H1 (cell line): ENCODE results near the gene PAIP2. TPM values are rescaled to one million over a fixed set of nuclear protein-coding genes. Genes with fewer than 3 reads are reported as not detected.
A peak's percentile ranks its signal among the peaks of the same experiment; 100 is the strongest.

Experiments used
- CTCF ChIA-PET: fragments of 300-600 bp; sonication (Branson Sonifier 250); formaldehyde crosslinking; loops from one replicate; lab custom pipeline; 2021; ENCODE audit not compliant: partially characterized antibody; lab: Charles Lee
- POLR2A ChIA-PET: fragments of 300-600 bp; sonication (Branson Sonifier 250); formaldehyde crosslinking; loops from one replicate; lab custom pipeline; 2021; ENCODE audit warnings: inconsistent platforms; ENCODE audit not compliant: partially characterized antibody; lab: Charles Lee
- DNase-seq, 2 experiments: peaks; one replicate each; pipeline versions ENCODE4 v3.0.0 to v3.0.0-alpha.2; 2010 to 2022; ENCODE audit warnings: low spot score in 2 of 2, low read depth in 1 of 2, mixed read lengths in 1 of 2
- FAIRE-seq: peaks from 2 replicates; lab custom pipeline; 2011; peaks lifted over from hg19 to GRCh38; lab: Jason Lieb, UNC
- H2AFZ ChIP-seq: 2 replicates; pipeline ENCODE4 v1.8.1; 2012; ENCODE audit warnings: low read length, inconsistent platforms
- H2AK5ac ChIP-seq: 2 replicates; pipeline ENCODE4 v1.6.1; 2013; ENCODE audit warnings: low read depth, low read length
- H2BK120ac ChIP-seq: replicated peaks from 2 replicates; pipeline ENCODE3; 2013; ENCODE audit warnings: low read depth, low read length, inconsistent platforms
- H2BK12ac ChIP-seq: 2 replicates; pipeline ENCODE4 v1.6.1; 2013; ENCODE audit warnings: low read depth, low read length
- H2BK15ac ChIP-seq: 2 replicates; pipeline ENCODE4 v1.6.1; 2013; ENCODE audit warnings: low read length
- H2BK20ac ChIP-seq: 2 replicates; pipeline ENCODE4 v1.6.1; 2013; ENCODE audit warnings: low read length
- H2BK5ac ChIP-seq: 2 replicates; pipeline ENCODE4 v1.6.1; 2013; ENCODE audit warnings: low read depth, low read length
- H3K14ac ChIP-seq: 2 replicates; pipeline ENCODE4 v1.6.1; 2013; ENCODE audit warnings: inconsistent platforms; ENCODE audit not compliant: insufficient read length
- H3K18ac ChIP-seq: 2 replicates; pipeline ENCODE4 v1.6.1; 2013; ENCODE audit warnings: low read length; ENCODE audit errors: extremely low read depth
- H3K23ac ChIP-seq: 2 replicates; pipeline ENCODE4 v1.6.1; 2013; ENCODE audit warnings: inconsistent platforms; ENCODE audit not compliant: insufficient read length
- H3K23me2 ChIP-seq: 2 replicates; pipeline ENCODE4 v1.6.1; 2013; ENCODE audit warnings: low read depth, low read length
- H3K27ac ChIP-seq: 2 replicates; pipeline ENCODE4 v1.6.1; 2011; ENCODE audit warnings: low read depth, low read length, inconsistent platforms
- H3K27me3 ChIP-seq, 4 experiments: replicated peaks in 1 of 4; 1 replicate in 1 of 4; 2 replicates in 3 of 4; pipeline versions ENCODE4 v1.6.1 to v1.8.1; 2011 to 2013; ENCODE audit warnings: low read length in 3 of 4, mild to moderate bottlenecking in 3 of 4, inconsistent platforms in 2 of 4, mixed read lengths in 2 of 4, moderate library complexity in 1 of 4; ENCODE audit not compliant: control insufficient read depth in 3 of 4, insufficient read depth in 3 of 4; ENCODE audit errors: extremely low read depth in 1 of 4
- H3K36me3 ChIP-seq, 4 experiments: 2 replicates each; pipeline versions ENCODE4 v1.6.1 to v1.8.1; 2011 to 2013; ENCODE audit warnings: mild to moderate bottlenecking in 4 of 4, low read length in 3 of 4, moderate library complexity in 2 of 4, control low read depth in 1 of 4, inconsistent platforms in 1 of 4; ENCODE audit not compliant: insufficient read depth in 4 of 4, control insufficient read depth in 2 of 4
- H3K4ac ChIP-seq: replicated peaks from 2 replicates; pipeline ENCODE3; 2013; ENCODE audit warnings: low read length, low read depth, mixed read lengths, inconsistent platforms; ENCODE audit not compliant: insufficient read length
- H3K4me1 ChIP-seq, 4 experiments: replicated peaks in 1 of 4; 1 replicate in 1 of 4; 2 replicates in 3 of 4; pipeline versions ENCODE4 v1.6.1 to v1.8.1; 2011 to 2013; ENCODE audit warnings: low read length in 3 of 4, inconsistent platforms in 2 of 4, mixed read lengths in 1 of 4; ENCODE audit not compliant: insufficient read depth in 4 of 4, control insufficient read depth in 3 of 4
- H3K4me2 ChIP-seq, 2 experiments: 2 replicates each; pipeline versions ENCODE4 v1.6.1 to v1.8.1; 2011 to 2013; ENCODE audit warnings: low read depth in 2 of 2, low read length in 2 of 2, control low read depth in 1 of 2, inconsistent platforms in 1 of 2, mild to moderate bottlenecking in 1 of 2; ENCODE audit not compliant: insufficient read depth in 1 of 2
- H3K4me3 ChIP-seq, 4 experiments: fragments of 200-600, 300-600 bp in 1 of 4; sonication (generic), shearing (Covaris generic), sonication (Bioruptor Twin) in 1 of 4; 2 replicates each; pipeline versions ENCODE4 v1.5.1 to v1.8.1; 2011 to 2016; ENCODE audit warnings: low read length in 4 of 4, low read depth in 3 of 4, control low read depth in 2 of 4, inconsistent platforms in 2 of 4, mild to moderate bottlenecking in 2 of 4, mixed read lengths in 1 of 4, moderate library complexity in 1 of 4; ENCODE audit not compliant: insufficient read depth in 2 of 4; ENCODE audit errors: extremely low read depth in 1 of 4
- H3K56ac ChIP-seq: replicated peaks from 2 replicates; pipeline ENCODE3; 2013; ENCODE audit warnings: low read depth, mild to moderate bottlenecking, mixed read lengths, low read length, inconsistent platforms; ENCODE audit not compliant: insufficient read length
- H3K79me1 ChIP-seq: 2 replicates; pipeline ENCODE4 v1.6.1; 2013; ENCODE audit warnings: low read depth, low read length, control low read depth
- H3K79me2 ChIP-seq, 2 experiments: 2 replicates each; pipeline versions ENCODE4 v1.6.1 to v1.8.1; 2012 to 2013; ENCODE audit warnings: low read length in 2 of 2, mild to moderate bottlenecking in 2 of 2, inconsistent platforms in 1 of 2; ENCODE audit not compliant: insufficient read depth in 2 of 2, control insufficient read depth in 1 of 2
- H3K9ac ChIP-seq, 4 experiments: replicated peaks in 1 of 4; 1 replicate in 1 of 4; 2 replicates in 3 of 4; pipeline versions ENCODE4 v1.6.1 to v1.8.1; 2011 to 2013; ENCODE audit warnings: low read depth in 3 of 4, low read length in 3 of 4, control low read depth in 2 of 4, mild to moderate bottlenecking in 2 of 4, moderate library complexity in 2 of 4, inconsistent platforms in 1 of 4; ENCODE audit errors: extremely low read depth in 1 of 4
- H3K9me3 ChIP-seq, 2 experiments: 2 replicates each; pipeline versions ENCODE4 v1.6.1 to v1.8.1; 2012 to 2013; ENCODE audit warnings: mild to moderate bottlenecking in 2 of 2, moderate library complexity in 2 of 2, control low read depth in 1 of 2, inconsistent platforms in 1 of 2, low read depth in 1 of 2, low read length in 1 of 2, mixed read lengths in 1 of 2; ENCODE audit not compliant: insufficient read depth in 2 of 2
- H4K20me1 ChIP-seq, 2 experiments: replicated peaks in 1 of 2; 2 replicates each; pipeline versions ENCODE3 to v1.8.1; 2011 to 2013; ENCODE audit warnings: inconsistent platforms in 2 of 2, low read length in 2 of 2, mild to moderate bottlenecking in 1 of 2; ENCODE audit not compliant: insufficient read depth in 2 of 2, control insufficient read depth in 1 of 2
- H4K5ac ChIP-seq: 2 replicates; pipeline ENCODE4 v1.6.1; 2013; ENCODE audit warnings: low read length, low read depth, mixed read lengths, inconsistent platforms; ENCODE audit not compliant: insufficient read length
- H4K8ac ChIP-seq: 2 replicates; pipeline ENCODE4 v1.8.0; 2013; ENCODE audit warnings: mild to moderate bottlenecking, moderate library complexity, low read length, inconsistent platforms; ENCODE audit not compliant: insufficient read depth; ENCODE audit errors: extremely low read depth
- H4K91ac ChIP-seq: replicated peaks from 2 replicates; pipeline ENCODE3; 2013; ENCODE audit warnings: low read length, mixed read lengths, inconsistent platforms; ENCODE audit not compliant: insufficient read length
- CEBPB ChIP-seq: IDR thresholded peaks from 2 replicates; pipeline ENCODE4 v1.6.1; 2012; ENCODE audit warnings: low read depth, low read length
- KDM4A ChIP-seq: IDR thresholded peaks from one replicate; pipeline ENCODE4 v1.7.1; 2012; ENCODE audit warnings: low read depth, mild to moderate bottlenecking, moderate library complexity, low read length, inconsistent platforms; ENCODE audit not compliant: severe bottlenecking
- WGBS, 2 experiments: shearing (Covaris generic) in 1 of 2; methylation state at CpG; one replicate each; pipeline versions ENCODE4 v1.1.6 to v1.1.7; 2013 to 2015; ENCODE audit warnings: low lambda C conversion rate in 2 of 2, mixed read lengths in 2 of 2, inconsistent platforms in 1 of 2, low coverage in 1 of 2, missing lambda C conversion rate in 1 of 2; ENCODE audit not compliant: insufficient replicate concordance in 2 of 2, insufficient coverage in 1 of 2, insufficient read length in 1 of 2; ENCODE audit errors: extremely low coverage in 1 of 2, missing lambda C conversion rate in 1 of 2; 5-methylcytosine and 5-hydroxymethylcytosine counted together
- polyA plus RNA-seq, 7 experiments: library from polyadenylated mRNA; depleted of rRNA in 3 of 7; stranded (reverse) in 5 of 7; unstranded in 2 of 7; fragments of >200 nt in 5 of 7; fragments of 200-250 nt in 2 of 7; gene quantifications; 1 replicate in 5 of 7; 2 replicates in 1 of 7; 4 replicates in 1 of 7; pipeline versions ENCODE4 v1.2.1 to v1.2.3, GENCODE V29; 2011 to 2013; ENCODE audit warnings: missing spikeins in 2 of 7, mixed read lengths in 2 of 7
- total RNA-seq: library from RNA; stranded (reverse); fragmentation: NEBNext Ultra II Directional; extraction: Animal tissue kit (Norgen Biotek cat#: 25700); gene quantifications from 2 replicates; pipeline ENCODE4 v1.2.1, GENCODE V29; 2021

The PAIP2 gene
- total and polyA plus RNA-seq, 2 of the 8 experiments (the other 6 are each of a cell fraction or from before 2014, with no cell fraction given): 87.6 to 162 TPM

GRCh38 chr5:139392324-139392677, 50.6 kb downstream of the PAIP2 start:
- no peak overlapping the region for H2BK15ac ChIP-seq
- ChIA-PET CTCF (interaction anchor here (0.6 to 3.1 kb wide), 9 partner anchors 10 to 70 kb away, joined by 3 to 16 read pairs (median 4); partner anchors contain the start of gene SPATA24), POLR2A (interaction anchor here (0.7 to 3.9 kb wide), 11 partner anchors 10 to 98 kb away, joined by 3 to 25 read pairs (median 5); partner anchors contain the start of genes DNAJC18, MATR3 and PAIP2)
- peaks cover 0 to 3% of the 10 kb centered on the region in 2 experiments for H4K20me1 ChIP-seq
- H3K23ac ChIP-seq: no peak overlapping the region
- H3K4me3 ChIP-seq: peak overlapping the region; percentile 42 to 68 (median 54)
- peaks cover 14 to 34% (median 28%) of the 10 kb centered on the region in 4 experiments; a peak in 6 of 7 replicates for H3K27me3 ChIP-seq
- no peak overlapping the region for H3K14ac ChIP-seq
- peak overlapping the region; percentile 82 to 85 for H3K4me2 ChIP-seq
- no peak overlapping the region for H2AFZ ChIP-seq
- DNase-seq: no peak
- H2BK120ac ChIP-seq: no peak overlapping the region
- no peak overlapping the region for H4K91ac ChIP-seq
- H2AK5ac ChIP-seq: no peak overlapping the region
- H3K56ac ChIP-seq: no peak overlapping the region
- no peak overlapping the region for H2BK5ac ChIP-seq
- peak overlapping the region in 1 of 4 experiments; percentile 38; a peak in 1 of 7 replicates for H3K9ac ChIP-seq
- no peak overlapping the region for H4K5ac ChIP-seq
- no peaks in the 10 kb centered on the region; the same call in 1 of the 2 replicates for H3K79me1 ChIP-seq
- no peaks in the 10 kb centered on the region for H3K9me3 ChIP-seq
- H4K8ac ChIP-seq: peak overlapping the region; percentile 91
- WGBS, 2 experiments: 11% methylated on average over 34 of the region's 36 CpGs; no CpG with 5 or more reads in 1 of the 2 experiments
- no peak overlapping the region for H3K4ac ChIP-seq
- no peak overlapping the region for H3K27ac ChIP-seq
- TF ChIP-seq KDM4A (peak; percentile 0), CEBPB (no peak)
- no peak overlapping the region for H2BK12ac ChIP-seq
- H3K18ac ChIP-seq: no peak overlapping the region; the same call in none of the 2 replicates
- H3K23me2 ChIP-seq: peaks cover 27% of the 10 kb centered on the region; the same call in 1 of the 2 replicates
- H2BK20ac ChIP-seq: no peak overlapping the region
- no peak for FAIRE-seq
- H3K36me3 ChIP-seq: no peaks in the 10 kb centered on the region
- H3K4me1 ChIP-seq: peaks cover 3 to 41% (median 23%) of the 10 kb centered on the region in 4 experiments
- no peaks in the 10 kb centered on the region for H3K79me2 ChIP-seq
